B cell (primary cell): ENCODE data around the gene PSMB10. TPM values are rescaled to one million over a fixed set of nuclear protein-coding genes. Genes with fewer than 3 reads are reported as not detected.

Experiments used
- ATAC-seq: fragments of 200-7000 bp; cut with Tn5 transposase; one replicate; pipeline ENCODE4 v1.10.0; 2021; ENCODE audit warnings: low read depth, mild to moderate bottlenecking, moderate number of reproducible peaks, moderate library complexity
- CTCF ChIA-PET: fragments of 350-600 bp; sonication (Branson Sonifier 250); formaldehyde crosslinking; loops from one replicate; lab custom pipeline; 2021; ENCODE audit warnings: antibody characterized with exemption, inconsistent platforms; lab: Charles Lee
- POLR2A ChIA-PET: fragments of 350-600 bp; sonication (Branson Sonifier 250); formaldehyde crosslinking; loops from one replicate; lab custom pipeline; 2021; ENCODE audit warnings: antibody characterized with exemption; lab: Charles Lee
- DNase-seq: peaks from one replicate; pipeline ENCODE4 v3.0.0; 2013
- H2AFZ ChIP-seq: 2 replicates; pipeline ENCODE4 v1.6.1; 2012; ENCODE audit warnings: mild to moderate bottlenecking, low read depth, low read length; ENCODE audit not compliant: insufficient read depth, poor library complexity, severe bottlenecking
- H3K27ac ChIP-seq, 2 donors: 1 replicate in 1 of 2; 2 replicates in 1 of 2; pipeline ENCODE4 v1.5.1; 2012 to 2013; ENCODE audit warnings: low read length in 2 of 2, mild to moderate bottlenecking in 2 of 2, moderate library complexity in 1 of 2
- H3K27me3 ChIP-seq, 4 experiments: fragments of 200-600 bp in 1 of 4; sonication (generic) in 1 of 4; replicated peaks in 1 of 4; 1 replicate in 2 of 4; 2 replicates in 2 of 4; pipeline versions ENCODE4 v1.6.1 to v1.7.0; 2013 to 2016; ENCODE audit warnings: low read length in 3 of 4, mild to moderate bottlenecking in 2 of 4, mixed read lengths in 1 of 4, moderate library complexity in 1 of 4; ENCODE audit not compliant: insufficient read depth in 4 of 4, control insufficient read depth in 3 of 4; ENCODE audit errors: control extremely low read depth in 1 of 4
- H3K36me3 ChIP-seq, 2 experiments: replicated peaks in 1 of 2; 1 replicate in 1 of 2; 2 replicates in 1 of 2; pipeline versions ENCODE4 v1.6.1 to v1.7.1; 2013; ENCODE audit warnings: low read length in 1 of 2; ENCODE audit not compliant: insufficient read depth in 2 of 2, control insufficient read depth in 1 of 2; ENCODE audit errors: control extremely low read depth in 1 of 2, extremely low read depth in 1 of 2
- H3K4me1 ChIP-seq, 2 donors: fragments of 200-600 bp in 1 of 2; sonication (generic) in 1 of 2; 1 replicate in 1 of 2; 2 replicates in 1 of 2; pipeline versions ENCODE4 v1.5.1 to v1.6.1; 2013 to 2017; ENCODE audit warnings: low read length in 2 of 2; ENCODE audit not compliant: control insufficient read depth in 2 of 2, insufficient read depth in 2 of 2
- H3K4me2 ChIP-seq: replicated peaks from 2 replicates; pipeline ENCODE3; 2012; ENCODE audit warnings: mild to moderate bottlenecking, low read depth, low read length; ENCODE audit not compliant: poor library complexity, severe bottlenecking
- H3K4me3 ChIP-seq, 5 experiments: fragments of 200-600 bp in 1 of 5; sonication (generic) in 1 of 5; 1 replicate in 3 of 5; 2 replicates in 2 of 5; pipeline versions ENCODE4 v1.5.1 to v1.7.0; 2011 to 2016; ENCODE audit warnings: low read length in 4 of 5, mild to moderate bottlenecking in 4 of 5, low read depth in 2 of 5, control low read depth in 1 of 5, moderate library complexity in 1 of 5; ENCODE audit not compliant: insufficient read depth in 1 of 5; ENCODE audit errors: control extremely low read depth in 1 of 5, extremely low read depth in 1 of 5
- H3K79me2 ChIP-seq: fragments of 200-600 bp; sonication (generic); one replicate; pipeline ENCODE4 v1.6.0; 2016; ENCODE audit warnings: low read length; ENCODE audit not compliant: control insufficient read depth, insufficient read depth
- H3K9ac ChIP-seq: fragments of 200-600 bp; sonication (generic); 2 replicates; pipeline ENCODE4 v1.6.1; 2017; ENCODE audit warnings: mild to moderate bottlenecking, low read length, moderate library complexity
- H3K9me3 ChIP-seq, 3 donors: one replicate each; pipeline versions ENCODE4 v1.6.1 to v1.7.1; 2013; ENCODE audit warnings: low read length in 2 of 3; ENCODE audit not compliant: control insufficient read depth in 2 of 3, insufficient read depth in 1 of 3; ENCODE audit errors: control extremely low read depth in 1 of 3
- H4K20me1 ChIP-seq: 2 replicates; pipeline ENCODE4 v1.6.0; 2012; ENCODE audit warnings: mild to moderate bottlenecking, low read length; ENCODE audit not compliant: insufficient read depth, control insufficient read depth, poor library complexity, severe bottlenecking
- H3K27ac Mint-ChIP-seq: one replicate; pipeline ENCODE4 v1.8.0; 2021; ENCODE audit warnings: mixed read lengths
- H3K27me3 Mint-ChIP-seq: one replicate; pipeline ENCODE4 v1.8.0; 2021; ENCODE audit warnings: mixed read lengths
- H3K4me1 Mint-ChIP-seq: one replicate; pipeline ENCODE4 v1.8.0; 2021; ENCODE audit warnings: mixed read lengths
- H3K4me3 Mint-ChIP-seq: one replicate; pipeline ENCODE4 v1.8.0; 2021; ENCODE audit warnings: mixed read lengths
- H3K9me3 Mint-ChIP-seq: one replicate; pipeline ENCODE4 v1.8.0; 2022; ENCODE audit warnings: mixed read lengths; ENCODE audit not compliant: insufficient read depth
- CTCF ChIP-seq: fragments of 200-600 bp; IDR thresholded peaks from one replicate; pipeline ENCODE4 v1.8.0; 2022; ENCODE audit warnings: antibody characterized with exemption, mild to moderate bottlenecking
- EZH2 ChIP-seq: IDR thresholded peaks from 2 replicates; pipeline ENCODE4 v1.6.1; 2012; ENCODE audit warnings: borderline replicate concordance, low read depth, mild to moderate bottlenecking, moderate library complexity, low read length; ENCODE audit not compliant: insufficient read depth, poor library complexity, severe bottlenecking
- WGBS: methylation state at CpG from one replicate; pipeline ENCODE4 v1.1.5; 2013; ENCODE audit warnings: missing lambda C conversion rate; ENCODE audit not compliant: insufficient coverage; 5-methylcytosine and 5-hydroxymethylcytosine counted together
- intact Hi-C: fragments of 100-400 bp; cut with micrococcal nuclease; formaldehyde crosslinking; loops from one replicate; pipeline ENCODE4 v1.10.0; 2022
- polyA plus RNA-seq: library from polyadenylated mRNA; depleted of rRNA; stranded (reverse); fragments of >200 nt; gene quantifications from 2 replicates; pipeline ENCODE4 v1.2.3, GENCODE V29; 2012
- total RNA-seq, 2 donors: library from RNA; stranded (reverse); fragments of 120-200 nt in 1 of 2; gene quantifications; 1 replicate in 1 of 2; 2 replicates in 1 of 2; pipeline versions ENCODE4 v1.2.3 to v1.2.4, GENCODE V29; 2013 to 2022

The PSMB10 gene
- total and polyA plus RNA-seq, 2 donors (not counting 1 experiment from before 2014, with no cell fraction given): 167 to 176 TPM

DNA sequence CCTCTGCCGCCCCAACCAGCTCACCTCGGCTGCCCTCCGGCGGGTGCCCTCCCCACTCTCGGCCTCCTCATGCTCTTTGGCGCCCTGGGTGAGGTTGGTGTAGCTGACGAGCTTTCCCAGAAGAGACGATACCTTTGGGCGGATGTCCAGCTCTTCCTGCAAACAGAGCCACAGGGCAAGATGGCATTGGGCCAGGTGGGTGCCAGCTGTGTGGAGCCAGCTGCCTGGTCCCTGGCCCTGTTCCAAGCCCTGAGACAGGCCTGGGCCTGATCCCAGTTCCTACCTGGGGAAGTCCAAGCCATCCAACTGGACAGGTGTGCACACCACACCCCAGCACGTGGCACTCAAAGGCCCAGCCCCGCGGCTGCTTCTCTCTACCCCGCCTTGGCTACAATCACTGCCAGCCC lies 24.9 kb upstream of the PSMB10 start:
- Histone ChIP-seq H3K79me2 (peaks cover 20% of the 10 kb centered on the region), H3K4me3 (no peak overlapping the region), H3K27ac (no peak overlapping the region), H4K20me1 (peaks cover 1% of the 10 kb centered on the region), H3K9me3 (no peaks in the 10 kb centered on the region), H3K36me3 (peaks cover 0 to 27% of the 10 kb centered on the region in 2 experiments), H2AFZ (no peak overlapping the region), H3K4me1 (no peaks in the 10 kb centered on the region), H3K9ac (no peak overlapping the region), H3K27me3 (no peaks in the 10 kb centered on the region), H3K4me2 (no peak overlapping the region)
- H3K4me3 Mint-ChIP-seq: no peak overlapping the region
- DNase-seq (no peak), ATAC-seq (no peak)
- no peaks in the 10 kb centered on the region for H3K27me3 Mint-ChIP-seq
- ChIA-PET POLR2A (no interaction called here), CTCF (interaction anchor here (1.3 to 2.5 kb wide), 2 partner anchors 20 to 285 kb away, joined by 3 to 5 read pairs; no protein-coding TSS in a partner anchor)
- no peak overlapping the region for H3K27ac Mint-ChIP-seq
- intact Hi-C loops: loop anchor here (10.0 kb wide), 1 partner anchor 263 kb away; no protein-coding TSS in a partner anchor
- H3K4me1 Mint-ChIP-seq: peaks cover under 1% of the 10 kb centered on the region
- no peaks in the 10 kb centered on the region for H3K9me3 Mint-ChIP-seq
- 97% methylated on average over 13 of the region's 13 CpGs for WGBS
- TF ChIP-seq EZH2 (no peak), CTCF (no peak)

- Mint-ChIP-seq H3K4me1 (no peaks in the 10 kb centered on the region), H3K4me3 (no peak overlapping the region), H3K27me3 (no peaks in the 10 kb centered on the region), H3K27ac (no peak overlapping the region), H3K9me3 (no peaks in the 10 kb centered on the region)
- Histone ChIP-seq H2AFZ (no peak overlapping the region), H3K27ac (no peak overlapping the region), H3K9me3 (no peaks in the 10 kb centered on the region), H3K79me2 (peaks cover 18% of the 10 kb centered on the region), H3K4me1 (no peaks in the 10 kb centered on the region), H3K27me3 (no peaks in the 10 kb centered on the region), H3K4me3 (no peak overlapping the region), H3K9ac (no peak overlapping the region), H4K20me1 (no peaks in the 10 kb centered on the region), H3K36me3 (peaks cover 0 to 27% of the 10 kb centered on the region in 2 experiments), H3K4me2 (no peak overlapping the region)
- intact Hi-C loops: loop anchor here (10.0 kb wide), 1 partner anchor 265 kb away; no protein-coding TSS in a partner anchor
- no peak for TF ChIP-seq CTCF
- TF ChIP-seq EZH2: no peak
- POLR2A ChIA-PET: no interaction called here
- ATAC-seq (no peak), DNase-seq (no peak)
- WGBS: 97% methylated on average over 9 of the region's 11 CpGs
- CTCF ChIA-PET: interaction anchor here (1.5 to 2.5 kb wide), 2 partner anchors 18 to 31 kb away, joined by 5 read pairs; no protein-coding TSS in a partner anchor
These were observed 23.1 kb upstream of the PSMB10 start for GRCh38 chr16:67959536-67960329.
